Measurements from ENCODE around the gene TBX20.
"Not testable (repeated sequence)": the region's sequence is repeated elsewhere in the genome, so short reads cannot be mapped to it uniquely, and the experiment has no call there.

TBX20 gene

DNA sequence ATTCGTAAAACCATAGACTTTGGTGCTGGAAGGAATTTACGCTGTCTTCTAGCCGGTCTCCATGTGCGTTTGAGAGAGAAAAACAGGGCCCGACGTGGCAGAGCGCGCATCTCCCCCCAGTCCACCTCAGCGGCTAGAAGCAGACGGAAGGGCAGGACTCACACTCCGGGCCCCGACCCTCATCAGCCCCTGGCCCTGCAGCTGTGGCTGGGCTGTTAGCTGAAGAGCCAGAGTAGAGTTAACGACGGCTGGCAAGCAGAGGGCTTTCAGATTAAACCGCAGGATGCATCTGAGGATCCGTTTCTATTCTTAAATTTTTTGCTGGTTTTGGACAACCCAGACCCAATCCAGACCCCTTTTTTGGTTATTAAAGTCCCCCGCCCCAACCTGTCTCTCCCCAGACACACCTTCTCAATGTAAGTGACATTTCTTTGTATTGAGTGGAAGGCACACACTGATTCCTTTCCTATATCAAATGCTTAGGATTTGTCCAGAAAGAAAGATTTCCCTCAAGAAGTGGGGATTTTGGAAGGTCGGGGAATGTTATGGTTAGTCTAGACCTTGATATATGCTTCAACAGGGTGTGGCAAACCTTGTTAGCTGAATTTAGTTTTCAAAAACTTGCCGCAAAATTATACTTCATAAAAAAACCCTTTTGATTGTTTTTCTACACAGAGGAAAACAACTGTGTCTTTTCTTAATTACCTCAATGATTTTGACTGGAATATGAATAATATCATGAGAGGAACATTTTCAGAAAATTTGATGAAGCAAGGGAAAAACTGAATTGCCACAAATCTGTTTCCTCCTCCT lies 1.7 kb upstream of the TBX20 start:
- no peak for DNase-seq

DNA sequence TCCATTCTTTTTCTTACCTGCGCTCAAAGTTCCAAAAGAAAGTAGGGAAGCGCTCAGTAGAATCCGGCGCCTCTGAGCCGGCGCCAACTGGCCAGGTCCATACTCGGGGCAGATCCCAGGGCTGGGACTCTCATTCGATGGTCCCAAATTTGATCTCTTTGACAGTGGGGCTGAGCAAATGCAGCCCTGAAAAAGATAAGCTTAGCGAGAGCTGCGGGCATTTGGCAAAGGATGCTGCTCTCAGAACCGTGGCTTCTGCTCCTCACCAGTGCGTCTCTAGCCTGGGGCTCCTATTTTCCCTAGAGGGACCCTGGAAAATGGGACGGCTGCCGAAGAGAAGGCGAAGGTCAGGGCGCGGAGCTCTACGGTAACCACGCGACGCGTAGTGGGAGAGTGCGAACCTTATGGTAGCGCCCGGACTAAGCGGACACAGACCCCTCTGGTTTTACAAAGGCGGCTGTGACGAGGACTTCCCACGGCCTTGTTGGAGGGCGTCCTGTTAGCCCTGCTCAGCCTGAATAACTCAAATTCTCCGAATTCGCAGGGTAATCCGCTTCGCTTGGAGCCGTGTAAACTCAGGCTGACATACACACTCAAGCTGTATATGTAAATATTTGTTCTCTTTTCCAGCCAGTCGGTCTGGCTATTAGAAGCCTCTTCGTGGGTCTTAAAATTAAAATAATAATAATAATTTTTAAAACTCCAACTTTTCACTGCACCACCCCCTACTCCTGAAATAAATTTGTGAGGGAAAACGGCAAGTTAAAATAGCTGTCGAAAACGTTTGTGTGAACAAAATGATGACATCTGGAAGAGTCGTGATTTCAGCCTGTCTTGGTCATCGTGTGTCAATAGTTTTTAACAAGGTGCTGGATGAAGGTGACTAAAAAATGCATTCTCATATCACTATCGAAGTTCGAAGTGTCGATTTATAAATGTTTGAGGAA lies 869 bp upstream of the TBX20 start:
- DNase-seq, result no peak

DNA sequence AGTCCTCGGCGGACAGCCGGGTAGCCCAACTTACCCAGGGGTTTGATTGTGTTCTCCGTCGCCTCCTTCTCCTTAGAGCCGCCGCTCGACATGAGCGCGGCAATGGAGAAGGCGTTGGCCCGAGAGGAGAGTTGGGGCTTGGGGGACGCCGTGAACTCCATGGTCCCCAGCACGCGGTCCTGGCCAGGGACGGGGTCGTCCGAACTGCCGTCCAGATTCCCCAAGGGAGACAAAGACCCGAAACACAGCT lies 515 bp downstream of the TBX20 start:
- DNase-seq, result no peak

DNA sequence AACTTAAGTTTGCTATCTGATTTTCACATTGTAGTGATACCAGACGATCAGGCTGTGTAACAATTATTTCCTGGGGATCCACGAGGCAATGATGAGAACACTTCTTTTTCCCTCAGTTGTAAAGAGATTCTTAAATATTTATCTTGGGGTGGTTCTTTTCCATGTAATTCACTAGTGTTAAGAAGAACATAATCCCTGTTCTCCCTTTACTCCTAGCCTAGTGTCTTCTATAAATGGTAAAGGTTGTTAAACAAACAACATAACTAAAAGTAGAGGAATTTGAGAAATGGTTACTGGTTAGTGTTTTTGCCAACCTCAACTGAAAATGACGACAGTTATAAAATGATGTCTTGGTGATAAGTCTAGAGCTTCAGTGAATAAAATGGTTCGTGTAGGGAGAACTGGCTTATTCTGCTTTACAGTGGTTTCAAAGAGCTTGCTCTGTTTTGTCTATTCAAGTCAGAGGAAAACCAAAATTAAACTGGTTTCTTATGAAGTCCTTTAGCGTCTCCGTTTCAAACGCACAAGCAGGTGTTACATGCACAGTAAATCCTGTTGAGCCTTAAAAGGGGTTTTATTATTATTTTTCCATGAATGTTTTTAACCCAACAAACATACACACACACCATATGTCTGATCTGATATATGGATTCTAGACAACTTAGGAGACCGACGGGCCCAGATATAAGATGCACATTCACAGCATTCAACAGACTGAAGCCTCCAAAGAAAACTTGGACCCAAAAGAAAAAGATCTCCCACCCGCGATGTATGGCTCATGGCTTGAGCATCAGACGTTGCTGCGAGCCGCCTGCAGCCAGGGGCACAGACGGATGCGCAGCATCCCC lies 1.1 kb downstream of the TBX20 start:
- DNase-seq, result no peak

DNA sequence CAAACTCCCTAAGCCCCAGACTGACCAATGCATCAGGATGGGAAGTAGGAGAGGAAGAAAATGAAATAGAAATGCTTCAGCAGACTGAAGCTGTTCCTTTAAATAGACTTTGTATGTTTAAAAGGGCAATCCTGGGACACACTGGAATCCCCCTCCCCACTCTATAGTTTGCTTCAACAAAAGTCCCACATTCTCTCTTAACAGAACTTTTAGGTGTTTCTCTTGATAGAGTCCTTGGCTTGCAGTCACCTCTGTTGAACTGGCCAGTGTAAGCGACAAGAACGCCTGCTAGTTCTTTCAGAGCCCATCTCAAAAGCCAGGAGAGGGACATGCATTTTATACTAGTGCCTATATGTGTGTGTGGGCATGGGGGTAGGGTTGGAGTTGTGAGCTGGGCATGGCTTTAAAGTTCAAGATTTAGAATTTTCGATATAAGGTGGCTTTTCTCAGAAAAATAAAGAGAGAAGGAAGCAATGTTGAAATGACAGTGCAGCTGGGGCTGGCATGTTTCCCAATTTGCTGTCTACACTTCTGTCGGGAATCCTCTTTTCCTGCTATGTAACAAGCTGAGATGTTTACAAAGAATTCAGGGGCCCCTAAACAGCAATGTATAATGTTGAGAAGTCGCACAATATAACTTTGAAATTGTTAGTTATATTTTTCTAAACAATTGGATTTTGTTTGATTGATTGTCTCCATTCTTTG lies 2.1 kb downstream of the TBX20 start:
- DNase-seq, result no peak

DNA sequence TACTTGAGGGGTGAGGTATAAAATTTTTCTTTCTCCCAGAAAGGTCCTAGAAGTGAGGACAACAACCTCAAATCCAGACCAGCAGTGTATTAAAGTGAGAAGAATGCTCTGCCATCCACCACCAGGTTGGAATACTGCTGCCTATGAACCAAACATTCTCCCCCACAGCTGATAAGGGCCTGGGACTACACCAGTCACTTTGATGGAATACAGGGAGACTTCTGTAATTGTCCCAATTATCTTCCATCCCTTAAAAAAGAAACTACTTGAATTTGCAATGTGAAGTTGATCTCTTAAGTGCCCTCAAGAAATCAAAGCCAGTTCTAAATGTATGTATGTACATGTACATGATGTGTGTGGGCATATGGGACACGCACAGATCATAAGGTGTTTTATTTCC lies 3.0 kb downstream of the TBX20 start:
- DNase-seq, result no peak

DNA sequence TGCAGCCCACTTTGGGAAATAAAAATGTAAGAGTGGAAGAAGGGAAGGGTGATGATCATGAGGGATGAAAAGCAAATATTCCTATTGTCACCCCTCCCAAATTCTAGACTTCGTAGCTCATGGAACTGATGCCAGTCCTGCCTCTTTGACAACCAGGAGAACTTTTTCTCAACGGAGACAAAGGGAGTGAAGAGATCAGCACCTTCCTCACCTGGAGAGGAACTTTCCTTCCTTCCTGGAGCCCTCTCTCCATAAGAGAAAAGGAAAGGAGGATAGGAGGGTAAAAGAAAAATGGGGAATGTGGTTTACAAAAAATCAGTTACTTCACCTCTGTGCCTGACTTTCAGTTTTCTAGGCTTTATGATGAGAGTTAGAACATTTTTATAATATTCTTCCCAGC lies 3.4 kb downstream of the TBX20 start:
- DNase-seq, result no peak

DNA sequence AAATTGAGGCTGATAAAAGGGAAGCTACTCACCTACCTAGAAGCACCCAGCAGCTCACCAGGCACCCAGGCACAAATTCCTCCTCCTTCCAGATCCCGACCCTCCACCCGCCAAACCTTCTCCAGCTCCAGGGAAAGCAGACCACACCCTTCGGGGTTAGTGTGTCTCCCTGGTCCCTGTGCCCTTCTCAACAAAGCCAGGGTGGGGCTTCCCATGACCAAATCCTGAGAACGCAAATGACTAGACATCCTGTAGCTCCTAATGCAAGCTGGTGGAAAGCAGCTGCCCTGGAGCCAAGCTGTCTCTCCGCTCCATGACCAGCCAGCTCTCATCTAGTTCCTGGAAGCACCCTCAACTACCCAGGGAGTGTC lies 4.4 kb downstream of the TBX20 start:
- DNase-seq, result no peak

DNA sequence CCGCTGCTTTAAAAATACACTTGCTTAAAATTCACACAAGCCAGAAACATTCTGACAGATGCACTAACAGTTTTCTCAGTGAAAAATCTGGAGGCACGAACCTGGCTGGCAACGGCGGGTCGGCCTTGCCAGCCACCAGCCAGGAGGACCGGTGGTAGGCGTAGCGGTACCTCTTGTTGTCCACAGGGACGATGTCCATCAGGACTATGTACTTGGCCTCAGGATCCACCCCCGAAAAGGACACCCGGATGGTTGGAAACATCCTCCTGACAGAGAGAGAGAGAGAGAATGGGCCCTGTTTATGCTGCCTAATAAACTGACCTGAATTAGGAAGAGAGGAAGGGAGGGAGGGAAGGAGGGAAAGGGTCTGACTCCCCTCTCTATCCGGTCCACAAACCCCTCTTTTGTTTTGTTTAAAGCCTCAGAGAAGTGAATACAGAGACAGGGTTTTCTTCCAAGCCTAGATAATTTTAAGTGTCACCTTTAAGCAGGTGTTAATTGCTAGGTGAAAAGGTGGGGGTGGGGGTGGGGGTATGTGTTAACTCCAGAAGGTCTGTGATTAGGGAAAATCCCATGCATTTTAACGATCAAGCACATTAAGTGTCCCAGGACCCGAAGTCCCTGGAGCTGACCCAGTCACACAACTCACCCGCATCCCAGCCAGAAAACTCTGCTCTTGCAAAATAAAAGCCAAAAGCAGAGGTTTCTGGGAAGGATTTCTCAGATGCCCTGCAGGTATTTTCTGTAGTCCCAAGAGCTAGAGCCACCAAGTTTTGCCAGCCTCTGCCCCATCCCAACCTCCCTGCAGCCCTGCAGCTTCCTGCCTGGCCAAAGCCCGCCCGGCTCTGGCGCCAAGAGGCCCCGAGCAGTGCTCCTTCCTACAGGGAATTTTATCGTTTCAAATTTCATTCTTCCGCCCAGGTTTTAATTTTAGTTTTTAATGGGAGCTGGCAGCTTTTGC lies 5.0 kb downstream of the TBX20 start:
- no peak for DNase-seq

DNA sequence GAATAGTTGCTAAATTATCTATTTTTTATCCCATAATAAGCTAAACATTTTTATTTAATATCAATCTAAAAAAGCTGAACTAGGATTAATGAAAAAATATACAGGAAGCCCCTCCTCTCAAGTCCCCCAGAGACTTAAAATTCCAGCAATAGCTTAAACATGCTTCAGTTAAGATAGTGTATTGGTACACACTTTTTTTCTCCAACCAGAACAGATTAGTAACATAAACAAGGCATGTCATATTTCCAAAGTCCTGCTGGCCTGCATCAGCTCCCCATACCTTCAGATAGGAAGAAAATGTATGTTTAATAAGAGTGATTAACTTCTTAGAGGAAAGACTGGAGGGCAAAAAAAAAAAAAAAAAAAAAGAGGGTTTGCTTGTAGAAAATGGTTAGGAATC lies 7.1 kb downstream of the TBX20 start:
- no peak for DNase-seq

DNA sequence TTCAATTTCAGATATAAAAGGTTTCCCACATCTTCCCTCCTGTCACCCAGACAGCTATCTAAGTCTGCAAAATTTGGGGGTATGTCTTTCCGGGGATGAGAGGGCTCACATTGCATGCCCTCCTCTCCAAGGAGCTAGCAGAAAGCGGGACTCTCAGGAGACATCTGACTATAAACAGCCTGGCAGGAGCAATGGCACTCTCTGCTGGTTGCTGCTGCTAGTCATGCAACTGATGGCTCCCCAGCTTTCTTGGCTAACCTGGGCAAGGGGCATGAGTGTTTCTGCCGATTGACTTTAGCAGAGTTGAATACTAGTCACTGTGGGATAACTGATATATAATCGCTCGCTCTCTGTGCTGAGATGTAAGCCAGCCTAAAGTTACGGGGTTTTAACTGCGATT lies 12.0 kb downstream of the TBX20 start:
- peak in 2 of 58 donors; percentile 5 to 17 for DNase-seq

DNA sequence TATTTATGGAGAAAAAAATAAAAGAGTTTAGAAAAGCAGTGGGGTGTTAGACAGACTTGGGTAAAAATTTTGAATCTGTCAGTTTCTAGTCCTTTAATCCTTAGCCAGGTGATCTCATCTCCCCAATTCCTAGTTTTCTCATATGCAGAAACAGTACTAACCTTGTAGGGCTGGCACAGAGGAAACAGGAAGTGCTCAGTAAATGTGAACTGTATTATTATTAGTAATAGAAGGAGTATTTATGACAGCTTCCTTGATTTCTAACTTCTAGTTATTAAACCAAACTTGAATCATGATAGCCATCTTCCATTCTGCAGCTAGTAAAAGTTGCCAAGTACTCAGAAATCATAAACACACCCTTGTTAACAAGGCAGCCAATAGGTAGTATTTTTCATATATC lies 12.5 kb downstream of the TBX20 start:
- DNase-seq, result no peak

DNA sequence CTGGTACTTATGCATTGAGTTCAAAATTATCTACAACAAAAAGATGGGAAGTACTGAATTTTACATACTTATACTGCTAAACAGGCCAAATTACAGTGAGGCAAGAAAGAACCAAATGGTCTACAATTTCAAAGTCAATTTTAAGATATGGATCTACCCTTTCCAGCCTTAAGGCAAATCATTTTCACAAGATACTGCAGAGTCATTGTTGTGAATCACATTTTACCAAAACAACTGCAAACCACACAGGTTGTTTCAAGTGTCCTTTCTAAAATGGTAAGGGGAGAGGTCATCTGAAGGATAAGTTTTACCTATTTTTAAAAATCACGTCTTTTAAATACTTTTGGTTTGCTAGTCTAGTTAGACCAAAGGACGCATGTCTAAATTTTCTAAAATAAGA lies 12.9 kb downstream of the TBX20 start:
- not testable (repeated sequence) for DNase-seq

DNA sequence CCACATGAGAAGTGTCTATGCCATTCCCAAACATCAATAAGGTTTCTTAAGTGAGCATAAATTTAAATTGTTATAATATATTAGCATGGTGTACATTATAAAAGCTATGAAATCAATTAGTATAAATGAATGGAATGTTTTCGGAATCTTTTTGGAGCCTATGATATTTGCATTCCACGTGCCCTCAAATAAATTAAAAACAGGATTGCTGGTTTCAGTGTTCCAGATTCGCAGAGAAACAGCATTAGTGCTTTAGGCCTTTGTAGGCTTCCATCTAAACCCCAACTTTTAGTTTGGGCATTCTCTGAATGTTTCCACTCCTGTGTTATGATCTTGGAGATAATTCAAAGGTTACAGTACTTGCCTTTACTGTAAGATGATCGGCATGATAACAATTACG lies 15.4 kb downstream of the TBX20 start:
- not testable (repeated sequence) for DNase-seq

DNA sequence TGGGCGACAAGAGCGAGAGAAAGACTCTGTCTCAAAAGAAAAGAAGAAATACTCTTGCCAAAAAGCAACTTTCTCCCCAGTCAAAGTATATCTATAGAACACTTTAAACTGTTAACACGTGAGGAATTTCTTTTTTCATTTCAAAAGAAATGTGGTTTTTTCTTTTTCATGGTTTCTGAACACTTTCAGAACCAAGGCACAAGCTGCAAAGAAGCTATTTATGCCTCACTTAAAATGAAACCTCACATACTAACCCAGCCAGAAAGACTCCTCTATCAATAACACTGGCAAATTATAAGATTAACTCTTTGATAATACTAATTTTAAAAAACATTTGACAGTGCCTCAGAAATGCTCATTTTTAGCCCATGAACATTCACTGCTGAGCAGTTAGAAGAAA lies 20.9 kb downstream of the TBX20 start:
- DNase-seq, result no peak

DNA sequence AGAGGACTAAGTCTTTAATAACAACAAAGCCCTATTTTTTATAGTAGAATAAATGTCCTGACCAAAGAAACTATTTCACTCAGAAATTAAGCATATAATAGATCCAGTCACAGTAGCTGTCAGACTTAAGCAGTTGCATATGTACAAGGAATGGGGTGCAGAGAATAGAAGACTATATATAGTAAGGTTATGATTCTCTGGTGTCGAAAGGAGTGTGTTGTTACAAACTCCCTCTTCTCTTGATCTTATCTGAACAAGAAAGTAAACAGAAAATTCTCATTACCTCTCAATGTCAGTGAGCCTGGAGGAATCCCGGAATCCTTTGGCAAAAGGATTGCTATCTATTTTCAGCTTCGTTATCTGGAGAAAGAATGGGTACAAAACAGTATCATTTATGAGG lies 22.7 kb downstream of the TBX20 start:
- not testable (repeated sequence) for DNase-seq

DNA sequence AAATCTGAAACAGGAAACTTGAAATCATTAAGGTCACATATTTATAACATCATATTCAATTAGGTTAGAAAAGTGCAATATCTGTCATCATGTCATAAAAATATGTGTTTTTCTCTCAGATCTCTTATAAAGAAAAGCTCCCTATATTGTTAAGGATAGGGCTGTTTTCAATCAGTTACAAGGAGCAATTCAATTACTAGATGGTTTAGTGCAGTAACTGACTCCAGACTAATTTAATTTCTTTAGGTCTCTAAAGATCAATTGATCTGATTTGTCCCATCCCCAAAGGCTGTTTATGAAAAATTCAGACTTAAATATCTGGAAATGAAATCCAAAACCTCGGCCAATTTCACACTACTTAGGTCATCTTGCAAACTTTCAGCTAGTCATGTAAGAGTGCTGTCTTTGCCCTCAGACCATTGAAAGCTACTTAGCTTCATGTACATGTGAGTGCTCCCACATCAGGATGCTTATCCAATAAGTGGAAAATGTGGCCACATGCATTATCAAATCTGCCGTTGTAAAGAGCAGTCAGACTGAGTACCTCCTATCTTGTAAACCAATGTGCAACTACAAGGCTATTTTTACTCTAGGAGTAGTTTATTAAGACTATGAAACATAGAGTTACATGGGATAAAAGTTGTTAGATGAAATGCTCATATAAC lies 24.7 kb downstream of the TBX20 start:
- DNase-seq, result not testable (repeated sequence)

DNA sequence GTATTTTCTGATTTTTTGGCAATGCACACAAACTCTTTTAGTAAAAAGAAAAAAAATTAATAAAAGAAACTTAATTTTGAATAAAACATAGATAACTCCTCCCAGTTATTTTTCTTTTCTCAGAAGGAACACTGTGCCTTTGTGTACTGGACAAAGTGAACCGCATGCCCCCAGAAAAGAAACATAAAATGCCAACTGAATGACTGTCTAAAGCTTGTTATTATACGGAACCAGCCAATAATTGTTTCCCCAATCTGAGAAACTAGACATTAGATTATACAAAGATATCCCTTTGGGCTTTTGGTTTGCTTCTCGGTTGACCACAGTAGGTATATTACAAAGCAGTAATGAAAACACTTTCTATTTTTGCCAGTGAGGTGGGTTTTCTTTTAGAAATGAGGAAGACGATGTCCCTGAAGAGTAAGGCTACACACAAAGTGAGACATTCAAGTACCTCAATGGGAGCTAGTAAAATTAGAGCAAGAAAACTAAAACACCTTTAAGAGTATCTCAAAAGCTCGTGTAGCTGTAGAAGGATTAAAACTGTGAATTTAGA lies 25.3 kb downstream of the TBX20 start:
- DNase-seq, result not testable (repeated sequence)

DNA sequence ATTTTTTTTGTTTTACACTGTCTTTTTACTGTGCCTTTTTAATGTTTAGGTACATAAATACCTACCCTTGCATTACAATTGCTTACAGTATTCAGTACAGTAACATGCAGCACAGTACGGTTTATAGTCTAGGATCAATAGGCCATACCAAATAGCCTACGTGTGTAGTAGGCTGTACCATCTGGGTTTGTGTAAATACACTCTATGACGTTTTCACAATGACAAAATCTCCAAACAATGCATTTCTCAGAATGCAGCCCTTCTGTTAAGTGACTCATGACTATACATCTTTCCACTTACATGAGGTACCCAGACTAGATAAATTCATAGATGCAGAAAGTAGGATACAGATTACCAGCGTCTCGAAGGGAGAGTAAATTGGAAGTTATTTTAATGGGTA lies 26.5 kb downstream of the TBX20 start:
- DNase-seq, result not testable (repeated sequence)
